ENCODE results near the gene TOMM70. TPM values are rescaled to one million over a fixed set of nuclear protein-coding genes. Genes with fewer than 3 reads are reported as not detected.

Gene TOMM70
- total and polyA plus RNA-seq, 2 of the 8 experiments (the other 6 are each of a cell fraction or from before 2014, with no cell fraction given): 10.9 to 52.1 TPM

GRCh38 chr3:100413613-100414012 is 12.7 kb upstream of the TOMM70 start:
- 0 out of 4 replicates have a peak overlapping the region, but pooled peaks have one; percentile 6 to 13 for H3K4me2 ChIP-seq (ENCODE audit: insufficient read depth in 1 of 2, low read depth in 2 of 2, low read length in 2 of 2)
- H3K27ac ChIP-seq (ENCODE audit: low read depth, low read length): no peak overlapping the region
- DNase-seq (ENCODE audit: low read depth in 1 of 2, low spot score in 2 of 2) (no peak), FAIRE-seq (no peak)
- no peak overlapping the region for H3K4ac ChIP-seq (replicated peaks; ENCODE audit: insufficient read length, low read depth, low read length)
- no peak overlapping the region for H2BK12ac ChIP-seq (ENCODE audit: low read depth, low read length)
- POLR2A ChIA-PET (ENCODE audit: partially characterized antibody): interaction anchor here (1.9 to 7.4 kb wide), 2 partner anchors 11 kb away, joined by 9 to 58 read pairs; partner anchors contain the start of genes LNP1 and TOMM70
- H3K56ac ChIP-seq (replicated peaks; ENCODE audit: insufficient read length, low read depth, low read length): no peak overlapping the region
- 51% methylated on average over 2 of the region's 2 CpGs; no CpG with 5 or more reads in 1 of the 2 experiments for WGBS, 2 experiments (ENCODE audit: extremely low coverage in 1 of 2, insufficient coverage in 1 of 2, insufficient read length in 1 of 2, insufficient replicate concordance in 2 of 2, low coverage in 1 of 2, low lambda C conversion rate in 2 of 2, missing lambda C conversion rate in 1 of 2)
- H4K20me1 ChIP-seq (replicated peaks in 1 of 2; ENCODE audit: control insufficient read depth in 1 of 2, insufficient read depth in 2 of 2, low read length in 2 of 2): peaks cover 0 to 1% of the 10 kb centered on the region in 2 experiments
- H3K9me3 ChIP-seq (ENCODE audit: insufficient read depth in 2 of 2, low read depth in 1 of 2, low read length in 1 of 2): no peaks in the 10 kb centered on the region
- no peaks in the 10 kb centered on the region for H3K23me2 ChIP-seq (ENCODE audit: low read depth, low read length)
- 0 out of 2 replicates have a peak, but pooled peaks cover under 1% of the 10 kb centered on the region for H3K79me1 ChIP-seq (ENCODE audit: low read depth, low read length)
- no peak overlapping the region for H3K18ac ChIP-seq (ENCODE audit: extremely low read depth, low read length)
- no peak overlapping the region for H4K91ac ChIP-seq (replicated peaks; ENCODE audit: insufficient read length, low read length)
- H4K5ac ChIP-seq (ENCODE audit: insufficient read length, low read depth, low read length): no peak overlapping the region
- H3K27me3 ChIP-seq (replicated peaks in 1 of 4; ENCODE audit: control insufficient read depth in 3 of 4, extremely low read depth in 1 of 4, insufficient read depth in 3 of 4, low read length in 3 of 4): no peaks in the 10 kb centered on the region
- no peak overlapping the region for H2BK5ac ChIP-seq (ENCODE audit: low read depth, low read length)
- no peak overlapping the region for H2AK5ac ChIP-seq (ENCODE audit: low read depth, low read length)
- no peak overlapping the region for H2BK15ac ChIP-seq (ENCODE audit: low read length)
- peaks cover 0 to 10% of the 10 kb centered on the region in 2 experiments; a peak in 2 of 4 replicates for H3K79me2 ChIP-seq (ENCODE audit: control insufficient read depth in 1 of 2, insufficient read depth in 2 of 2, low read length in 2 of 2)
- no peak overlapping the region for H2AFZ ChIP-seq (ENCODE audit: low read length)
- no peak overlapping the region for H3K4me3 ChIP-seq (ENCODE audit: extremely low read depth in 1 of 4, insufficient read depth in 2 of 4, low read depth in 3 of 4, low read length in 4 of 4)
- H3K23ac ChIP-seq (ENCODE audit: insufficient read length): no peak overlapping the region
- H2BK120ac ChIP-seq (replicated peaks; ENCODE audit: low read depth, low read length): no peak overlapping the region
- peaks cover 2 to 12% (median 5%) of the 10 kb centered on the region in 4 experiments; a peak in 4 of 7 replicates for H3K4me1 ChIP-seq (replicated peaks in 1 of 4; ENCODE audit: control insufficient read depth in 3 of 4, insufficient read depth in 4 of 4, low read length in 3 of 4)
- TF ChIP-seq SRF (IDR thresholded peaks at IDR 0.05; ENCODE audit: low read depth, low read length) (no peak), NANOG (IDR thresholded peaks at IDR 0.05; ENCODE audit: insufficient read depth, low read depth, low read length, poor library complexity, severe bottlenecking) (peak; percentile 71), POLR2A (IDR thresholded peaks at IDR 0.05; ENCODE audit: control extremely low read depth in 1 of 2, low read depth in 2 of 2, low read length in 2 of 2) (no peak), MAX (IDR thresholded peaks at IDR 0.05) (no peak), SAP30 (IDR thresholded peaks at IDR 0.05; ENCODE audit: insufficient read depth, insufficient replicate concordance, low read length) (no peak), SP4 (IDR thresholded peaks at IDR 0.05; ENCODE audit: low read length) (no peak), TEAD4 (IDR thresholded peaks at IDR 0.05; ENCODE audit: low read depth, low read length) (no peak)
- no peak overlapping the region for H2BK20ac ChIP-seq (ENCODE audit: low read length)
- CTCF ChIA-PET (ENCODE audit: partially characterized antibody): interaction anchor here (0.6 kb wide), 1 partner anchor 84 kb away, joined by 3 read pairs; no protein-coding TSS in a partner anchor
- peaks cover 0 to 6% (median 0%) of the 10 kb centered on the region in 4 experiments; a peak in 3 of 8 replicates for H3K36me3 ChIP-seq (ENCODE audit: control insufficient read depth in 2 of 4, insufficient read depth in 4 of 4, low read length in 3 of 4)
- H4K8ac ChIP-seq (ENCODE audit: extremely low read depth, insufficient read depth, low read length): no peak overlapping the region
- H3K9ac ChIP-seq (replicated peaks in 1 of 4; ENCODE audit: extremely low read depth in 1 of 4, low read depth in 3 of 4, low read length in 3 of 4): no peak overlapping the region
- H3K14ac ChIP-seq (ENCODE audit: insufficient read length): no peak overlapping the region

Data from H1 (cell line).